Activated T-cell treated with anti-CD3 and anti-CD28 coated beads, Interleukin-2, amount 50 U/mL, for 1 hour (primary cell): ENCODE measurements around the gene SMURF2.

Experiments
- DNase-seq: peaks from one replicate; pipeline ENCODE4 v3.0.0-alpha.2; 2020

Gene SMURF2

DNA sequence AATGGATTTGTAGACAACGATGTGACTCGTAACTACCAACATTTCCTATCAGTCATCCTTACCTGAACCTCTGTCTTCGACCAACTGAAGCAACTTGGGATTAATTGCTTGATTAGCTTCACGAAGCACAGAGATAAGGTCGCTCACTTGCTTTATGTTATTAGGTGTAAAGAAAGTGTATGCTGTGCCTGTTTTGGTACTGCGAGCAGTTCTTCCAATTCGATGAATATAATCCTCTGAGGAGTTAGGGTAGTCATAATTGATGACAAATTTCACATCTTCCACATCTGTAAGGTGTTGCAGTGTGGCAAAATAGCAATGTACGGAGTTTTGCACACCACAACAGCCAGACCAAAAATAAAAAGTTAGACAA, 161.6 kb downstream of the SMURF2 start:
- DNase-seq, result no peak

DNA sequence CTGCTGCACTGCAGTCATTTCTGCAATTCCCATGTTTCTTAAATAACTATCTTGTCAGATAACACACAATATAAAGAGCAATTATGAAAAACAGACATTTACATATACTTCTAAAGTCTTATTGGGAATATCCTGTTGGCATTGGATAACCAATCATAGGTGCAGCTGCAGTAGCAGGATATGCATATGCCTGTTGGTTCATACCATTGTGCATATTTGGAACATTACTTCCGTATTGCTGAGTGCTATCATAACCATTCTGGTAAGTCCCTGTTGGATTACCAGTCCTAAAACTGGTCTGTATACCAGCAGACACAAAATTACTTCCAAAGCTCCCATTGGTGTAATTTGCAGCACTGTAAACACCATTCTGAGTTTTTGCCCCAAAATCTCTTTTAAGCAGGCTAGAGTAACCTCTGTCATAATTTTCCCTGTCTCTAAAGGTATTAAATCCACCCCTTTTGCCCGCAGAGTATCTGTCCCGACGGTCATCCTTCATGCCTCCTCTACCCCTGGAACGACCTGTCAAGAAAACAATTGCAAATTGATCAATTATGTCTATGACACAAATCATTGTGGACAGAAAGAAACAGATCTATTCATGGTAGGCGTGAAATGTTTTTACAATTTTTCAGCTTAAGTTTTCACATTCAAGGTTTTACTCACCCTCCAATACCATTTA, 162.2 kb downstream of the SMURF2 start:
- no peak for DNase-seq

DNA sequence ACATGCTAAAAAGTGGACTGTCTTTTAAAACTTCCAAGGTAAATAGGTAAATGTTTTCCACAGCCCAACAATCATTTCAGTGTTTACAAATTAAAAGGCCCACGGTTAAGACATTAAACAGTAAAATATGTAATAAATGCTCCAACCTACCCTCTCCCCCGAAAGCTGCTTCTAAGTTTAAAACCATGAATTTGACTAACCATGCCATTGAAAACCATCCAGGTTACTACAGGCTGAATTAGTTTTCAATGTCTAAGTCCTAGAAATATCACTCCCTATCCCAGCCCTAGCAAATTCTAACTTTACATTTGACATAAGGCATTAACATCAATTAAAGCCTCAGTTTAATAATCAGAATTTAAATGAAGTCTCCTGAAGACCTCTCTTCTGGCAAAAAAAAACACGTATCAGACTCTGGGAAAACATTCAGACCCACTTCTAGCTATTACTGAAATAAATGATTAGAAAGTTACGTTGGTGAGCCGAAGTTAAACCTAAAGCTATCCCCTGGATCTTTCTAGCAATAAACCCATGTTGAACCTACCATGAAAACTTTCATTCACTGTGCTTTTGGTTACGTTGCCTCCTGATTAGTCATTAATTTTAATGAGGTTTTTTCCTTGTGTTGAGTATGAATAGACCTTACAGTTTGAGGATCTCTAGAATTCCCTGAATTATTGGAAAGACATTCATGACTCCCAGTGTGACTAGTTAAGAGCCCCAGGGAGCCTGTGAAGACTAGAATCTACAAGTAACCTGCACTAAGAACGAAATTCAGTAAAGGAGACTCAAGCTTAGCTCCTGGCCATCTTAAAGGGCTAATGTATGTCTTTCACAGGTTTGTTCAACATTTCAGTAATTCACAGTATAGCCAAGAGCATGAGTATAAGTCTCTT, 163.6 kb downstream of the SMURF2 start:
- no peak for DNase-seq

DNA sequence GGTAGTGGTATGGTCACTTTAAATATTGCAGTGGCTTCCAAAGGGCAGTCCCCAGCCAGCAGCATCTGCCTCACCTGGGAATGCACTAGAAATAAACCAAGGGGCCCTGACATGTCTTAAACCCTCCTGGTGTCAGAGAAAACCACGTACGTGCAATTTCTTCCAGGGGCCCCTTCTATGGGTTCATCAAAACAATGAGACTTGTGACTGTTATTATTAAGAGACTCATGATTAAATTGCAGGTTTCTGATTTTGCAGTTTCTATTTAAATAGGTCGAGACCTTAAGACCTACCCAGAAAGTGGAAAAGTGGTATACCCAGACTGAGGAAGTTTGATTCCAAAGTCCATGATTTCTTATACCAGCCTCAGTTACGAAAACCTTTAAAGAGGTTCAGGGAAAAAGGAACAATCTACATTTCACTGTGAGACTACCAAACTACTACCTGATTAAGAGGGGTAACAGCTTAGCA, 164.5 kb downstream of the SMURF2 start:
- no peak for DNase-seq

DNA sequence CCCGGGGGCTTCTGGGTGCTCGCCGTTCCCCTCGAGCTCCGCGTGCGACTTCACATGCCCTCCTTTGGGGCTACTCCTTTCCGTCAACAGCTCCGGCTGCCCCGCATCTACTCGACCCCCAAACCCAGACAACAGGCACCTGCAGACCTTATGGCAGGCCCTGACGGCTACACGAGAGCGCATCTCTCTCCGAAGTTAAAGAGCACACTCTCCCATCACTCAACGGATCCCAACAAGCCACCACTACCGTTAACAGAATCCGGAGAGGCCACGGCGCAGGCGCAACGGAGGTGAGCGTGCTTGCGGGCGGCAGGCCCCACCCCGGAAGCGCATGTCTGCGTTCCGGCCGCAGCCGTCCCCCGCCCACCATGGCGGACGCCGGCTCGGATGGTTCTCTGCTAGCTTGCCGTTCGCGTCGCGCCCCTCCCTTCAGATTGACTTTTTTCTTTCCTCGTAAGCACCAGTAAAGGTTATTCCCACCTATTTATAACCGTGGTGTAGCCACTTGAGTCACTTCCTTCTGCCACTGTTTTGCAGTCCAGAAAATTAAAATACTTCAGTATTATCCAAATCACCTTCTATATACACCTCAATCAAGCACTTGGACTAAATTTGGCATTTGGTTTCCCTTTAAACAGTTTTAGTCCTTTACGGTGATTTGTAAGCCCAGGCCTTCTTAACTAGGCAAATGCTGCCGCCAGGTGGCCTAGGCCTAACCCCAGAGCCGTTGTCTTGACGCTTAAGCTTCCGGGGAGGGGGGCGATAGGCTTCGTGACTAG, 165.1 kb downstream of the SMURF2 start, which contains the start of gene POLG2:
POLG2 (minus strand) TSS at position 269 of the 779 bp plus-strand sequence; CDS start at position 183, 86 bp downstream.
- DNase-seq, result peak; percentile 95

DNA sequence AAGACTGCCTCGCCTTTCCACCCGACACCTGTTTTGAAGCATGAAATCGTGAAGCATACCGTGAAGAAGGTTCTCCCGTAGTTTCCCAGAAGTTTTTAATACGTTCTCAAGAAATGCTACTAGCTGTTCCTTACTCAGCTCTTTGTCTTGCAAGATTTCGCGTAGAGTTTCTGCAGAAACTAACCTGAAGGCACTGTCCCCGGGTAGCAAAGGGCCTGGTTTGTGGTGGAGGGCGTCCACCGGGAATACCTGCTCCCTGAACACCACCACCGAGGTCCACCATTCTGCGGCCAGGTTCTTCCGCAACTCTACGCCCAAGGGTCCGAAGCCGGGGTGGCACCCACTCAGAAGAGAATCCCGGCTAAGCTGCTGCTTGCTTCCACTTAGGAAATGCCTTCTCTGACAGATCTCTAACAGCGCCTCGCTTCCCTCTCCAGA, 165.7 kb downstream of the SMURF2 start:
- no peak for DNase-seq
